Endometrial microvascular endothelial cells (primary cell): ENCODE measurements around the gene CLIC5. TPM values are rescaled to one million over a fixed set of nuclear protein-coding genes. Genes with fewer than 3 reads are reported as not detected.

Experiments used
- in situ Hi-C: cut with HindIII; loops from 2 replicates; pipeline ENCODE4 v1.10.0; 2017; ENCODE audit warnings: low sequenced_read_pairs, low pct_unique_long_range_greater_than_20kb; ENCODE audit errors: inconsistent ontology term
- total RNA-seq: library from RNA; depleted of rRNA; stranded (reverse); fragments of >200 nt; gene quantifications from one replicate; pipeline ENCODE4 v1.2.3, GENCODE V29; 2015; ENCODE audit errors: inconsistent ontology term

The CLIC5 gene
- total RNA-seq, 1 donor from 2014 or later: not detected

DNA sequence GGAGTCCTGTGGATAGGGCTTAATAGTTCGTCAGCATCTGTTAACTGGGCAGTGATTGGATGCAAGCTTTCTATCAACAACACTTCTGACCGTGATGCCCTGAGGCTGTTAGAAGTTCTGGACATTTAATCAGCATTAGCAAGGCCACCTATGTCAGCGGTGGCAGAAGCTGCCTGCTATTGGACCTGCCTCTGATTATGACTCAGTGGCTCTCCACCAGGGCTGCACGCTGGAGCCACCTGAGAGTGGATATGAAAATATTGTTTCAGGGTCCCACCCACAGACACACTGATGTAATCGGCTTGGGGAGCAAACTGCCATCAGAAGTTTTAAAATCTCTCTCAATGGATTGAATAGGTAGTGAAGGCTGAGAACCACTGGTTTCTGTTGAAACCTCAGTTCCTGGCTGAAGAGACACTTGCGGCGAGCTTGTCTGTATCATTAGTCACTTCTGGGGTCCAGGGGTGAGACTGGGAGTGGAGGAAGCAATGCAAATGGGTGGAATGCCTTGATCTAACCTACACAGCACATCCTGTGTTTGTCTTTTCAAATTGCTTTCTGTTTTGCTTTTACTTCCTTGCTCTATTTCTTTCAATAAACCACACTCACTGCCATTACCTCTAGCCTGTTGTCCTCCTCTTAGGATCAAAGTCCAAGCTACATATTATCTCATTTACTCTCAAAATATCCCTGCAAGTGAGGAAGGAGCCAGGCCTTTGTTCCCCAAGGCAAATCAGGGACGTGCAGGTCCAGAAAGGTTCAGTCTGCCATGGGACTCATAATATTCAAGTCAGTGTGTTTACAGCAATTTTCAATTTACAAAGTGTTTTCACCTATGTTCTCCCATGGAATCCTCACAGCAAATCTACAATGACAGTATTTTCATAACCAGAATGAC is 4.2 kb downstream of the CLIC5 start:
- in situ Hi-C loops: no loop called here

DNA sequence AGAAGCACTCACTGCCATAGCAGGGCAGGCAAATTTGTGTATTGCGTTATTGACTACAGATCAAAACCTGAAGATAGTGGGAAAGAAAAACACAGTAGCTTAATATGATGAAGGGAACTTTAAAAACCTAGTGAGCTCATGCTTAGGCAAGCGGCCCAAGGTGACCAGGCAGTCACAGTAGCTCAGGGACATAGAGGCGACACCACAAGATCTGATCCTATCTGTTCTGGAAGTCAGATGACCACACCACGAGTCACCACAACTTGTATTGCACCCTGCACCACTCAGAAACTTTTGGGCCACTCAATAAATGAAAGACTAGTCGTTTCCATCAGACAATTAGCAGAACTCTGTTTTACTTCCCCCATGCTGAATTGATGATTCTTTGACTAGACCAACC is 4.9 kb downstream of the CLIC5 start:
- in situ Hi-C loops: no loop called here

DNA sequence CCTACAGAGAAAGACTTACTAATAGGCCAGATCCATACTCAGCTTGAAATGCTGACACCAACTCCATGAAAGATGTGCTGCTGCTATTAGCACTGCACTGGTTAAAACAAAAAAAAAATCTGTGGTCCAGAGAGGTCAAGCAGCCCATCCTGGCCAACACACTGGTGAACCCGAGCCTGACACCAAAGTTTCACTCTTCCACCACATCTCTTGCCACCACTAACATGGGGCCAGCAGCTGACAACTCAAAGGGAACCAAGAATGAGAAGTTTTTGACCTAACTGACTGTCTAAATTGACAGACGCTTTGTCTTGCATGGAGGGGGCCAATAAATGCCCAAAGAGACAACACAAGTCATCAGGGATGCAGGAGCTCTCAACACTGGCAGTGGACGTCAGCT is 5.4 kb downstream of the CLIC5 start:
- in situ Hi-C loops: no loop called here

DNA sequence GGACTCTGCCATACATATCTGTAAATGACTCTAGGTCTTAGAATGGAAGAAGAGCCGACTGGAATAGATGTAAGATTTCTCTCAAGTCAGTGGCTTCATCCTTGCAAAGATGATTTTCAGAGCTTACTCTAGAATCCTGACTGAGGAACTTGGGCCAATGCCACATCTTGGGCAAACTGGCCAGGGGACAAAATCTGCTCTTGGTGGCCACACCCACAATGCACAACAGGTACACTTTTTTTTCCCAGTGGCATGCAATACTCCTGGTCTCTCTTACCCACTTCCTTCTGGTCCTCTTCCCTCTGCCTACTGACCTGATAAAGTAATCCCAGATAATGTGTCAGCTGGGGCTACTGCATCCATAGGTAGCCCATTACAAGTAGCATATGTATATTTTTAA is 13.4 kb downstream of the CLIC5 start:
- in situ Hi-C loops: no loop called here

DNA sequence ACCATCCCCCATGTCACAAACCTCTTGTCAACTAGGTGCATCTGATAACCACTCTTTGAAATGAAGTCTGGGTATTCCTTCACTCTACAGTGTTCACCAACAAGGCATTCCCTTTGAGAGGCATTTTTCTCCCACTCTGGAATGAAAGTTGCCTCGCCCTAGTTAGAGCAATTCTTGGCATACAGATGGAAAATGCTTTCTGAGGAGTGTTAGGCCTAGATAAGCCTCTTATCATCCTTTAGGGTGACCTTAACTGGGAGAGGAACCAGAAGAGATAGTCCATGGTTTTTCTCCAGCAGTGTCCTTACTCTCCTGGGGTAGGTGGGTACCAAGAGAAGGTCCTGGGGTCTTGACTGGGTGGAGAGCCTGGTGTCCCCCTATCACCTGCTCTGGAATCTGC is 14.8 kb downstream of the CLIC5 start:
- in situ Hi-C loops: no loop called here

DNA sequence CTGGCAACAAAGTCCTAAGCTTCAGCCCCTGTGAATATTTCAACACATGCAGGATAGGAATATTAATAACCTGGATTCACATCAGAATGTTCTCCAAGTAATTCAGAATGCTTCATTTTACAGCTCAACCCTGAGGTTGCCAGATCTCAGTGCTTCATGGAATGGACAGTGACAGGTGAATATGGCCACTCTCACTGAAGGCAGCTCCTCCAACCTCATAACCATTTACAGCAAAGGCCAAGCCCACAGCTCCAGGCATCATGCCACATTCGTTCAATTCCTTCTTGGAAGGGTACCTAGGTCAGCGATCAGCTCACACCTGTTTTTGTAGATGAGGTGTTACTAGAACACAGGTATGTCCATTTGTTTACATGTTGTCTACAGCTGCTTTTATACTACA is 17.1 kb downstream of the CLIC5 start:
- in situ Hi-C loops: no loop called here

DNA sequence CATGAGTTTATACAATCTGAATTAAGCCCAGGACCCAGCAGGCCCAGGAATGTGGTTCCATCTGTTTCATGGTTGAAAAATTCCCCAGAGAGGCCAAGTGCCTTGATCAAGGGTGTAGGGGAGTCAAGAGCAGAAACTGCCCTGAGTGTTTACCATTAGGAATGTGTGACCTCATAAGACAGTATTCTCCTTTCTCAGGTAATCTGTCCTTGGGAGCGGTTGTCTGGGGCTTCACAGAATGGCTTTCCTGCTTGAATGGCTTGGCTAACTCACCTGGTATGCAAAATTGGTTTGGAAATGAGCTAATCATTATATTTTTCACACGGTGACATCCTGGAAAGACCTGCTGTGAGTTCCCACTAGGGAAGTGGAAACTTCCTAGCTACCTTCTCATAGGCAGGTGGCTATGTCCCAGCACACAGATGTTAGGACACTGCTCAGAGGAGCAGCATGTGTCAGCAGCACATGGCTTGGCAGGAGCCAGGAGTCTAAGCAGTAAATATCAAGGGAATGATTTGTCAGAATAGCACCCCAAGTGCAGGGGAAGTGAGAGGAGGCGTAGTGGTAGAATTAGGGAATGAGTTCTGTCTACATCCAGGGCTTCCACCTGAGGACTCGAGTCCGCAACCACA is 17.7 kb downstream of the CLIC5 start:
- in situ Hi-C loops: no loop called here

DNA sequence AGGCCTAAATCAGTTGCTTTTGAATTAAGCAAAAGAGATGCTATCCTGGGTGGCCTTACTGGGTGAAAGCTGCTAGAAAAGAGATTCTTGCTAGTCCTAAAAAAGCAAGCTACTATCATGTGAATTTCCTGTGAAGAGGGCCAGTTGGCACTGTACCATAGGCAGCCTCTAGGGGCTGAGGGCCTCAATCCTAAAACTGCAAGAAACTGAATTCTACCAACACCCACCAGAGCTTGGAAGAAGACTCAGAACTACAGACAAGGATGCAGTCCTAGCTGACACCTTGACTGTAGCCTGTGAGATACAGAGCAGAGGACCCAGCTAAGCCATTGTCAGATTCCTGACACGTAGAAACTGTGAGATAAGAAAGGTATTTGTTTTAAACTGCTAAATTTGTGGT is 24.5 kb downstream of the CLIC5 start:
- in situ Hi-C loops: no loop called here

DNA sequence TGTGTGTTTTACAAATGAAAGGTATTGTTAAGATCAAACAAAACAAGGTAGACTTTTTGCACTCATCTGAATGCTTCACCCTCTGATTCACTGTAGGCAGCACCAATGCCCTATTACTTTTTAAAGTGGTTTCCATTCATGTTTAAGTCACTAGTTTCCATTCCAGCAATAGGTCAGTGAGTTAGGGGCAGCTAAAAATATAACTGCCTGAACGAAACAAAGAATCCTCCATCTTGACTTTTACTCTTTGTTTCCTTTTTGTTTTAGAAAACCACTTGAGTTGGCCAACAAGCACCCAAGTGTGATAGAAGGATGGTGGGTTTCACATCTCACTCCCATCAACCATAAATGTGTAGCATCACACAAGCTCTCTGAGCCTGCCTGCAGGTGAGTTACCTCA is 25.5 kb downstream of the CLIC5 start:
- in situ Hi-C loops: no loop called here

DNA sequence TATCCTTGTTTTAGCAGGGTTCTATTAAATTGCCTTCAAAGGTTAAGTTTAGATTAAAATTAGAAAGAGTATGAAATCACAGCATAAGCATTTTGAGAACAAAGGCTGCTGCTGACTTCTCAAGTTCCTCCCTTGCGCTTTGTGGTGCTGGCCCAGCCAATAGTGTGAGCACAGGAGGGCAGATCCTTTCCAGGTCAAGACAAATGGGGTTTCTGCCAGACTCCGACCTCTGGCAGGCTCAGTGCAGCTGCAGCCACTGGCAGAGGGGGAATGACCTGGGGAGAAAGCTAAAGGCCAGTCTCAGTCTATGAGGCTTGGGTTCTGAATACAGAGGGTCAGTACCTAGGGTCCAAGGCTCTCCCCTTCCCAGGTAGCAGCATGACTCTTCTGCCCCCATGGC is 27.0 kb downstream of the CLIC5 start:
- in situ Hi-C loops: no loop called here

DNA sequence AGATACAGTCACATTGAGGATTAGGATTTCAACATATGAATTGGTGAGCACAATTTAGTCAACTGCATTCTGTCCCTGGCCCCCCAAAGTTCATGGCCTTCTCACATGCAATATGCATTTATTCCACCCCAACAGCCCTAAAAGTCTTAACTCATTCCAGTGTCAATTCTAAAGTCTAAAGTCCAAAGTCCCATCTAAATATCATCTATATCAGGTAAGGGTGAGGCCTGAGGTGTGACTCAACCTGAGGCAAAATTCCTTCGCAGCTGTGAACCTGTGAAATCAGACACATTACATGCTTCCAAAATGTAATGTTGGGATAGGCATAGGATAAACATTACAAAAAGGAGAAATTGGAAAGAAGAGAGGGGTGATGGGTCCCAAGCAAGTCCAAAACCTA is 27.8 kb downstream of the CLIC5 start:
- in situ Hi-C loops: no loop called here

DNA sequence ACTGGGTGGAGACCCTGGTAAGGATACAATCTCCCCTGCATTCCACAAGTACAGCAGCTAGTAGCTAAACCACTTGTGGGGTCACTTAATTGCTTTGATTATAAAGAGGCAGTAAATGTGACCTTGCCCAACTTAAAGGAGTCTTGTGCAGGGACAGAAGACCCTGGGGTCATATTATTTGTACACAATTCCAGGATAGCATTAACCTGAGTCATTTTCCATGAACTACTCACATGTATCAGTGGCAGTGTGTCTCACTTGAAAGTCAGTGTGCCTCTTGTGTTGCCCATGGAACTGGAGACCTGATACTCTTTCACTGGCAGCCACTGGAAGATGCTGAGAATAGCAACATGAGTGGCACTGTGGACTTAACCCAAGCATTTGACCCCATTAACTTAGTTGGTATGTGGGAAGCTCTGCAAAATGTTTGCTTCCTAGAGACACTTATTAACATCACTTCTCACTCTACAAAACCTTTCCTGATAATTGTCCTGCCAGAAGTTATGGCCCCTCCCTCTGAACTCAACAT is 28.9 kb downstream of the CLIC5 start:
- in situ Hi-C loops: no loop called here

DNA sequence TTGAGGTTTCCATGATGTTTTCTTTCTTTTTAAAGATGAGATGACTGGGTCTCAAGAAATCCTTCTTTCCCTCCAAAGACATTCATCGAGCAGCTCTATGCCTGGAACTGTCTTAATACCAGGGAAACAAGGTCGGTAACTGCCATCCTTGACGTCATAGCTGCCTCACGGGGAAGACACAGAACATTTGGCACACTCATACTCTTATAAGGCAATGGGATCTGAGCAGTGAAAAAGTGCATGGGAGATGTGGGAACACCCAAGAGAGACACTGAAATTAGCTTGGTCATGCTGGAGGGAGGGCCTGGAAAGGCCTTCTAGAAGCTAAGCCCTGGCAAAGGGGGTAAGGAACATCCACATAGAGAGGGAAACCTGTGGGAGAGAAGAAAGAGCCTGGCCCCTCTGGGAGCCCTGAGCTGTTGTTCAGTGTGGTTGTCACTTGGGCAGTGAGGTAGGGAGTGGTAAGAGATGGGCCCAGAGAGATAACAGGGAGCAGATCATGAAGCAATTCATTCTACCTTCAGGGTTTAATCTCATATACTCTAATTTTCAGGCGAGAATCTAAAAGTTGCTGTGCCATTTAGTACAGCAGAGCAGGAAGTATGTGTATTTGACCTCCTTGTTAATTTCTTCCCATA is 30.8 kb downstream of the CLIC5 start:
- in situ Hi-C loops: no loop called here

DNA sequence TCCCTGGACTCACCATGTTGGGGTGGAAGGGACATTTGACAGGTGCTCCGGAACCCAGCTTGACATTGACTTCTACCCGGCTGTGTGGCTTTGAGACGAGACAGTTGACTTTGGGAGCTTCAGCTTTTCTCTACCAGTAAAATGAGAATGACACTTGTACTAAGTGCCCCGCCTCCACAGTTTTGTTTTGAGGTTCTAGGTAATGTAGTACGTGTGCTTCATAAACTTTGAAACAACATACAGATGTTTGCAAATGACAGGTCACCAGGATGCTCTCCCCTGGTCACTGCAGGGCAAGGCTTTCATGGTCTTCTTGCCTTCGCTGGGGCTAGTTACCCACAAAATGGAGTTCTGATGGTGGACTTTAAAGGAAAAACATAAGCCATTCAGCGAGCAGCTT is 31.3 kb downstream of the CLIC5 start:
- in situ Hi-C loops: no loop called here

DNA sequence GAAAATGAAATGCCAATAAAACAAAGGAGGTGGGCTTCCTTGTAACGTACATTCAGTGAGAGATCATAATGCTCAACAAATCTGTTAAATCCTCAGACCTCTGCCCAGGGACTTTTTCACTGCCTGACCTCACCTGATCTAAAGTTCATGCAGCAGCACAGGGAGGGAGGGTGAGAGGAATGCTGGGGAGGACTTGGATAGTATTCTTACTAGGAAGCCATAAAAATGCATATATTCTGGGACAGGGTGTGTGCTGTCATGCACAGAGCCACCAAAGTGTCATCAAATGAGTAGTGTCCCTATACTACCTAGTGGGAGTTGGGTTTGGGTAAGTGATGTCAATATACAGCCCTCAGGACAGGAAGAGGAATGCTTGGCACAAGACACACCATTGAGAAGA is 32.6 kb downstream of the CLIC5 start:
- in situ Hi-C loops: no loop called here

DNA sequence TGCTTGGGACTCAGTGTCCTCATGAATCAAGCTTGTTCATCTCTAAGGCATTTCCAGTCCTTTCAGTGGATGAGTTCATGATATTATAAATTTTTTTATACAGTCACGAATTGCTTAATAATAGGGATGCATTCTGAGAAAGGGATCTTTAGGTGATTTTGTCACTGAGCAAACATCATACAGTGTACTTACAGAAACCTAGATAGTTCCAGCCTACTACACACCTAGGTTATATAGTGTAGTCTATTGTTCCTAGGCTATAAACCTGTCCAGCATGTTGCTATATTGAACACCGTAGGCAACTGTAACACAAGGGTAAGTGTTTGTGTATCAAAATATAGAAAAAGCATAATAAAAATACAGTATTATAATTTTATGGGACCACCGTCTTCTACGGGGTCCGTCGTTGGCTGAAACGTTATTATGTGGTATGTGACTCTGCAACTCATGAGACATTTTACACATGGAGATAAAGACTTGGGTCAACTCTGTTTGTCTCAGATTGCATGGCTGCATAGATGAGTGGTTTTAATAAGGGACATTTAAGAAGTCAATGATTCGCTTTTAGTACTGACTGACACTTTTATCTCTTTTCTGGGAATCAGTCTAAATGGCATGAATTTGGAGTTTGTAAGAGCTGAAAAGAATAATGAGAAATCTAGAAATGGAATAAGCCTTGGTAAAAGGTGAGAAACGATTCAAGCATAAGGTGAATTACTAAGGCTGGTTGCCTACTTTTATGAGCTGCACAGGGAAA is 33.2 kb downstream of the CLIC5 start:
- in situ Hi-C loops: no loop called here

DNA sequence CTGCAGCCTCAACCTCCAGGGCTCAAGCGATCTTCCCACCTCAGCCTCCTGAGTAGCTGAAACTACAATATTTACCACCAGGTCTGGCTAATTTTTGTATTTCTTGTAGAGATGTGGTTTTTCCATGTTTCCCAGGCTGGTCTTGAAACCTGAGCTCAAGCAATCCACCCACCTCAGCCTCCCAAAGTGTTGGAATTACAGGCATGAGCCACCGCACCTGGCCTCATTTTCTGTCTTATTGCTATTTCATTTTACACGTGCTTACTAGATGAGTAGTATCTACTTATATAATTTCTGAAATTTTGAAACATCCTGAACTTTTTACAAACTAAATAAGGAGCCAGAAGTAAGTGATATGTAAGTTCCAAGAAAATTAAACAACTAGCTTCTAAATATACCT is 34.6 kb downstream of the CLIC5 start:
- in situ Hi-C loops: no loop called here

DNA sequence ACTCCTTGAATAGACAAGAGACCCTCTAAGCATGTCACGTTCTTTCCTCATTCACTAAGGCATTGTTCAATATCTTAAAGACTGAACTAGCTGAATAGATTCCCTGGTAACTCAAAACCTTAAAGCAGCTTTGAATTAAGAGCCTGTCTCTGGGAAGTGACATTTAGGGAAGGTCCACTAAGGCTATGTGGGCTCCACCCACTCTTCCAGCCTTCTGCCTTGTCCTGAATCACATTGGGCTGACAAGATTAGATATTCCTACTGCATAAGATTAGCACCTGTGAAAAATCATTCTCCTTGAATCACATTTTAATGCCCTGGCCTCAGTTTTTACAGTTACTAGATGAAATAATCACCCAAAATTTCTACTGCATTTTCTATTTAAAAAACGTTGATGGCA is 36.3 kb downstream of the CLIC5 start:
- in situ Hi-C loops: no loop called here

DNA sequence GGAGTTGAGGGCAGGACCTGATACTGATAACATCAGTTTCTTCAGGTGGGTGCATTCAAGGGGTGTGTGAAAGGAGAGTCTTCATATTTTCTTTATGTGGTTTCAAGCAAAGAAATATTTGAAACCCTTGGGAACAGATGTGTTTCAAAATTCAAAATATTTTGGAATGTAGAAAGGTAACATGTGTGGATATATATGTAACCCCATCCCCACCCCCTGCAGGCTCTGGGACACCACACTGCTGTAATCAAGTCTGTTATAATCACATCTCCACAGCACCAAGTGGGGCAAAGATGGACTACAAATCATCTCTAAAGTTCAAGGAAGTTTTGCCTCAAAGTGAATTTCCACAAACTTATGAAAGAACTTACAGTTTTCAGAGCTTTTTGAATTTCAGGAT is 41.1 kb downstream of the CLIC5 start:
- in situ Hi-C loops: no loop called here
